Ovary (tissue), 3 donors: ENCODE measurements around the gene ALDH1B1.

Source experiments
- EP300 ChIP-seq: sonication (generic); formaldehyde crosslinking; IDR thresholded peaks from one replicate; pipeline ENCODE4 v1.6.1; 2017; ENCODE audit warnings: antibody characterized with exemption
- POLR2A ChIP-seq: fragments of 450-650 bp; IDR thresholded peaks from one replicate; pipeline ENCODE4 v1.6.1; 2017; ENCODE audit warnings: antibody characterized with exemption, mild to moderate bottlenecking, moderate library complexity
- TF ChIP-seq, protein P1 (sequence below), 3 donors: fragments of 450-650 bp in 2 of 3; fragments of 200-600 bp in 1 of 3; IDR thresholded peaks; one replicate each; pipeline versions ENCODE4 v1.5.1 to v1.8.0; 2016 to 2022; ENCODE audit warnings: antibody characterized with exemption in 3 of 3, mild to moderate bottlenecking in 1 of 3
- donor health status: DM: no; HTN: no; CAD: no.

DNA sequence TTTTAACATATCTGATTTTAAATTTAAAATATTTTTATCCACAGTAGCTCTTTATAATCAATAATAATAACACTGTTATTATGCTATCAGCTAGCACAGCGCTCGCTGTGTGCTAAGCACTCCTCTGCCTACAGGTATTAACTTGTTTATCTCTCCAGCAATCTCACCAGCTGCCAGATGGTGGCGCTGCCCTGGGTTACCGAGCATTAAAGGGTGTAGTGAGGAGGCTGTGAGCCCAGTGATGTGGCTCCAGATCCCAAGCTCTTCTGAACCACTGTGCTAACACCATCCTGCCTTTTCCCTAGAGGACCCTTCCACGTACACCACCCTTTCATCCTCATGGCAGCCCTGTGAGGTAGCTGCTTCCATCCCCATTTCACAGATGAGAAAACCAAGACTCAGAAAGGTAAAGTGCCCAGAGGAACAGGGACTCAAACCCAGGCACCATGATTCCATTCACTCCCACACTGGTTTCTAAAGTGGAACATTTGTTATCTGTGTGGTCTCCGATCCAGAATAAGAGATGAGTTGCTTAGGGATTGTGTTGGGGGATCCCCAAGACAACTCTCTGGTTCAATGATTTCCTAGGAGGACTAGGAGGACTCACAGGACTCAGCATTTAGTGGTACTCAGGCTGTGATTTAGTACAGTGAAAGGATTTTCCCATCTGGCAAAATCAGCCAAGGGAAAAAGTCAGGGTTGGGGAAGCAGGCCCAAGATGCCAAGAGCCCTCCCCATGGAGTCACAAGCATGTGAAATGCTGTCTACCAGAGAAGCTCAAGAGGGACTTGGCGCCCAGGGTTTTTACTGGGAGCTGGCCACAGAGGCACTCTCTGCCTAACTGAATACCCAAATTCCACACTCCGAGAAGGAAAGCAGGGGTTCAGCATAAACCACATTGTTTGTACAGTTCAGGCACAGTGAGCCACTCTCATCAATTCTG, 24.8 kb downstream of the ALDH1B1 start:
- TF ChIP-seq, protein P1, sequence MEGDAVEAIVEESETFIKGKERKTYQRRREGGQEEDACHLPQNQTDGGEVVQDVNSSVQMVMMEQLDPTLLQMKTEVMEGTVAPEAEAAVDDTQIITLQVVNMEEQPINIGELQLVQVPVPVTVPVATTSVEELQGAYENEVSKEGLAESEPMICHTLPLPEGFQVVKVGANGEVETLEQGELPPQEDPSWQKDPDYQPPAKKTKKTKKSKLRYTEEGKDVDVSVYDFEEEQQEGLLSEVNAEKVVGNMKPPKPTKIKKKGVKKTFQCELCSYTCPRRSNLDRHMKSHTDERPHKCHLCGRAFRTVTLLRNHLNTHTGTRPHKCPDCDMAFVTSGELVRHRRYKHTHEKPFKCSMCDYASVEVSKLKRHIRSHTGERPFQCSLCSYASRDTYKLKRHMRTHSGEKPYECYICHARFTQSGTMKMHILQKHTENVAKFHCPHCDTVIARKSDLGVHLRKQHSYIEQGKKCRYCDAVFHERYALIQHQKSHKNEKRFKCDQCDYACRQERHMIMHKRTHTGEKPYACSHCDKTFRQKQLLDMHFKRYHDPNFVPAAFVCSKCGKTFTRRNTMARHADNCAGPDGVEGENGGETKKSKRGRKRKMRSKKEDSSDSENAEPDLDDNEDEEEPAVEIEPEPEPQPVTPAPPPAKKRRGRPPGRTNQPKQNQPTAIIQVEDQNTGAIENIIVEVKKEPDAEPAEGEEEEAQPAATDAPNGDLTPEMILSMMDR (IDR thresholded peaks at IDR 0.05): no peak
- TF ChIP-seq EP300: no peak
- no peak for TF ChIP-seq POLR2A
